Small intestine (tissue), 7 donors: ENCODE measurements around the gene SNX12. TPM values are rescaled to one million over a fixed set of nuclear protein-coding genes. Genes with fewer than 3 reads are reported as not detected.

Source experiments
- DNase-seq, 2 donors: peaks; one replicate each; pipeline versions ENCODE4 v3.0.0 to v3.0.0-alpha.2; 2013
- FAIRE-seq: peaks from 2 replicates; lab custom pipeline; 2012; peaks lifted over from hg19 to GRCh38; lab: Jason Lieb, UNC
- H3K27ac ChIP-seq, 3 donors: one replicate each; pipeline ENCODE4 v1.5.1; 2013; ENCODE audit warnings: low read length in 2 of 3, mild to moderate bottlenecking in 2 of 3, control low read depth in 1 of 3, inconsistent platforms in 1 of 3, low read depth in 1 of 3, moderate library complexity in 1 of 3
- H3K27me3 ChIP-seq, 3 donors: one replicate each; pipeline ENCODE4 v1.6.1; 2013; ENCODE audit warnings: low read length in 3 of 3, inconsistent platforms in 1 of 3; ENCODE audit not compliant: control insufficient read depth in 3 of 3, insufficient read depth in 3 of 3
- H3K36me3 ChIP-seq, 3 donors: one replicate each; pipeline ENCODE4 v1.6.1; 2013; ENCODE audit warnings: low read length in 3 of 3, inconsistent platforms in 1 of 3, low read depth in 1 of 3, mild to moderate bottlenecking in 1 of 3, moderate library complexity in 1 of 3; ENCODE audit not compliant: control insufficient read depth in 3 of 3, insufficient read depth in 2 of 3
- H3K4me1 ChIP-seq, 3 donors: one replicate each; pipeline ENCODE4 v1.6.1; 2013; ENCODE audit warnings: low read length in 2 of 3, inconsistent platforms in 1 of 3, low read depth in 1 of 3, mild to moderate bottlenecking in 1 of 3, moderate library complexity in 1 of 3; ENCODE audit not compliant: control insufficient read depth in 3 of 3, insufficient read depth in 2 of 3
- H3K4me3 ChIP-seq, 3 donors: one replicate each; pipeline ENCODE4 v1.5.1; 2013; ENCODE audit warnings: low read length in 3 of 3, control low read depth in 1 of 3, inconsistent platforms in 1 of 3, low read depth in 1 of 3, mild to moderate bottlenecking in 1 of 3, moderate library complexity in 1 of 3
- H3K9me3 ChIP-seq, 2 donors: one replicate each; pipeline ENCODE4 v1.6.1; 2013; ENCODE audit warnings: low read depth in 1 of 2, low read length in 1 of 2; ENCODE audit not compliant: control insufficient read depth in 2 of 2, insufficient read depth in 1 of 2
- WGBS, 3 donors: extraction: QIAGEN DNeasy Blood & Tissue Kit; methylation state at CpG; one replicate each; pipeline ENCODE4 v1.1.7; 2013; 5-methylcytosine and 5-hydroxymethylcytosine counted together
- polyA plus RNA-seq, 4 donors: library from polyadenylated mRNA; stranded (reverse) in 3 of 4; unstranded in 1 of 4; fragments of 200-250 nt in 3 of 4; fragments of 120-200 nt in 1 of 4; gene quantifications; one replicate each; pipeline versions ENCODE4 v1.2.1 to v1.2.3, GENCODE V29; 2013
- donor health status: healthy with polysubstance abuse.
- donor health status: control.
- donor health status: control.
- donor health status: Bipolar disorder and iron deficiency.
- donor health status: healthy.

The SNX12 gene
- polyA plus RNA-seq, 4 donors: 40.9 to 64.8 (median 55.5) TPM

DNA sequence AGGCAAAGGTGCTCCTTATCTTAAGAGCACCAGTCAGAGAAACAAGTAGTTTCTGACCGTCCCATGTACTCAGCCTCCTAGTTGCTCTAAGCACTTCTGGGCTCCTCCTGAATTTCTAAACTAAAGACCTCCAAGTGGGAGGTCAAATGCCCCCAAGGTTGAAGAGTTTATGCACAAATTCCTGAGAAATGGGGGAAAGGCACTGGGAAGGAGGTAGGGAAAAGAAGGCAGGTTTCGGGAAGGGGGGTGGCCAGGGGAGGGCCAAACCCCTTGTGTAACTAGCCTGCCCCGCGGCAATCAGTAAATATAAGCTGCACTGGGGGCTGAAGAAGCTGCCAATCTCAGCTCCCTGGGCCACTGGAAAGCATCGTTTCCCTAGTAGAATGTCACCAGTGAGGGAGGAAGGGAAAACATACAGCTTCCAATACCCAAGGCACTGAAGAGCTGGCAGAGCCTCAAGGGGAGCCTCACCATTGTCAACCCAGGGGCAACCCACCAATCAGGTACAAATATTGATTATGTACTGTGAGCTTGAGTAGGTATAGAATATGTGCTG is 30.9 kb upstream of the SNX12 start:
- H3K9me3 ChIP-seq: no peaks in the 10 kb centered on the region
- DNase-seq: no peak

DNA sequence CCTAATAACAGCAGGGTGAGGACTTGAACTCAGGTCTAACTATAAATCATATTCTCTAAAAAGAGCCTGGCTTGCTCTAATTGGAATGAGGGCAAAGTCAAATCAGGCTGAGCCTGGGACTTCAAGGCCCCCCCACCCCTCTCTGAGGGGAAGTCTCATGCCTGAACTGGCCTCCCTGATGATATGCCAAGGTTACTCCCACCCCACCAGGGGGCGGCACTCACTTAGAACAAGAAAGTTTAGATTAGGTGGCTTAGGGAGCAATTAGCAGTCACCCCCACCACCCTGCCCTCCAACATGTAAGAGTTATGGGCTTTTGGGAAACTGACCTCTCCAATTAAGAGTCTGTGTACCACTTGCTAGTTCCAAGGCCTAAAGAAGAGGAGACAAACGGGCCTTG is 30.2 kb upstream of the SNX12 start:
- H3K27me3 ChIP-seq: no peaks in the 10 kb centered on the region
- no peak overlapping the region for H3K27ac ChIP-seq
- no peak overlapping the region for H3K4me3 ChIP-seq
- peaks cover 0 to 36% (median 4%) of the 10 kb centered on the region in 3 donors for H3K4me1 ChIP-seq
- no peaks in the 10 kb centered on the region for H3K9me3 ChIP-seq
- peaks cover 0 to 10% (median 0%) of the 10 kb centered on the region in 3 donors for H3K36me3 ChIP-seq
- WGBS, 3 donors: 0 to 21% (median 12%) methylated on average over 2 of the region's 2 CpGs
- DNase-seq: peak; percentile 55 to 66
- no peak for FAIRE-seq

More for the DNA sequence above, 30.9 kb upstream of the SNX12 start:
- FAIRE-seq: no peak
- 69 to 80% (median 71%) methylated on average over 5 of the region's 5 CpGs for WGBS, 3 donors
- Histone ChIP-seq H3K27ac (no peak overlapping the region), H3K27me3 (no peaks in the 10 kb centered on the region), H3K4me1 (peaks cover 0 to 43% (median 7%) of the 10 kb centered on the region in 3 donors), H3K36me3 (peaks cover 0 to 10% (median 0%) of the 10 kb centered on the region in 3 donors), H3K4me3 (no peak overlapping the region)

DNA sequence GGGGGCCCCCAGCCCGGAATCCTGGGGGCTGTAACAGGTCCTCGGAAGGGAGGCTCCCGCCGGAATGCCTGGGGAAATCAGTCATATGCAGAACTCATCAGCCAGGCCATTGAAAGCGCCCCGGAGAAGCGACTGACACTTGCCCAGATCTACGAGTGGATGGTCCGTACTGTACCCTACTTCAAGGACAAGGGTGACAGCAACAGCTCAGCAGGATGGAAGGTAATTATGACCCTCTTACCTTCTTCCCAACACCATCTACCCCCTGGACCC is 28.6 kb upstream of the SNX12 start:
- H3K27me3 ChIP-seq: no peaks in the 10 kb centered on the region
- 4 to 31% (median 5%) methylated on average over 4 to 9 of the region's 9 CpGs for WGBS, 3 donors
- H3K27ac ChIP-seq: peak overlapping the region in 2 of 3 donors; percentile 20 to 83
- no peak for DNase-seq
- H3K9me3 ChIP-seq: no peaks in the 10 kb centered on the region
- FAIRE-seq: no peak
- H3K4me3 ChIP-seq: peak overlapping the region; percentile 49 to 78 (median 62)
- H3K36me3 ChIP-seq: peaks cover 0 to 7% (median 0%) of the 10 kb centered on the region in 3 donors
- H3K4me1 ChIP-seq: peaks cover 0 to 20% (median 0%) of the 10 kb centered on the region in 3 donors

DNA sequence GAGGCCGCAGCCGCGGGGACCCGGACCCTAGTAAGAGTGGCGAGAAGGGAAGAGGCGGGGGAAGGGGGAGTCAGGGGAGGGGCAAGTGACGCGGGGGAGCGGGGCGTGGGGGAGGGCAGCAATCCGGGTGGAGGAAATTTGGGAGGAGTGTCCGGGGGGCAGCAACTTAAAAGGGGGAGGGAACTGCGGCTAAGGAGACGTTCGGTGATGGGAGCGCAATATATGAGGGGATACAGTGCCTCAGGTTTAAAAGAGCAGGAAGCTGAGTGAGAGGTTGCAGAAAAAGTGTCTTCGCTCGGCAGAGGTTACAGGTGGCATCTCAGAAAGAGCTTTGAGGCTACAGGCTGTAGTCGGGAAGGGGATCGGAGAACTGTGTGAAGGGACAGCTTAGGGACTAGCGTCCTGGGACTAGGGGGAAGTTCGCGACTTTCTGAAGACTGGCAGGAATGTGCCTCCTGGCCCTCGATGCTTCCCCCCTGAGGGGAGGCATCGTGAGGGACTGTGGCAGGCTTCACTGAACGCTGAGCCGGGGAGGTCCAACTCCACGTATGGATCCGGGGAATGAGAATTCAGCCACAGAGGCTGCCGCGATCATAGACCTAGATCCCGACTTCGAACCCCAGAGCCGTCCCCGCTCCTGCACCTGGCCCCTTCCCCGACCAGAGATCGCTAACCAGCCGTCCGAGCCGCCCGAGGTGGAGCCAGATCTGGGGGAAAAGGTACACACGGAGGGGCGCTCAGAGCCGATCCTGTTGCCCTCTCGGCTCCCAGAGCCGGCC is 28.0 kb upstream of the SNX12 start:
- peak overlapping the region in 2 of 3 donors; percentile 47 to 83 for H3K27ac ChIP-seq
- DNase-seq (peak; percentile 20 to 61), FAIRE-seq (no peak)
- peak overlapping the region; percentile 49 to 78 (median 62) for H3K4me3 ChIP-seq
- peaks cover 0 to 19% (median 0%) of the 10 kb centered on the region in 3 donors for H3K4me1 ChIP-seq
- WGBS, 3 donors: 1 to 21% (median 5%) methylated on average over 26 to 46 of the region's 46 CpGs
- no peaks in the 10 kb centered on the region for H3K9me3 ChIP-seq
- no peaks in the 10 kb centered on the region for H3K27me3 ChIP-seq
- H3K36me3 ChIP-seq: peaks cover 0 to 5% (median 0%) of the 10 kb centered on the region in 3 donors

DNA sequence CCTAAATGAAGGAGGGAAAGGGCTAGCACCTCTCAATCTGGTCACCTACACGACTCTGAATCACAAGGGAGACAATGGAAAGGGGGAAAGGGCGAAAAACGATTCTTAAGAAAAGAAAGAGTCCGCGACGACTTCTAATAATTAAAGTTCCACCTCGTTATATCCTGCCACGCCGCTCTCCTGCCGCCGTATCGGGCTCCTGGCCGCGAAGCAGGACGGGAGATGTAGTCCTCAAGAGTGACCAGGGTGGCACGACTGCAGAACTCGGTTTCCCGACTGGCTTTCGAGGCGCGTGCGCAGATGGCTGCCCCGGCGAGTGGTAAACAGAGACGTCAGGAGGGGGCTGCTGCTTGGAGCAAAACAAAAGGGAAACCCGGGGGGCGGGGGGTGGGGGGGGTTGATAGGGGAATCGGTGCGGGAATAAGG is 27.4 kb upstream of the SNX12 start, which contains the start of gene FOXO4:
TSS of gene FOXO4 (plus strand) at position 297 of the 426 bp plus-strand sequence. CDS start 678 bp downstream, outside the sequence.
- 1 to 21% (median 2%) methylated on average over 21 to 29 of the region's 29 CpGs for WGBS, 3 donors
- peak within 1 kb of the TSS; percentile 49 to 78 (median 62) for H3K4me3 ChIP-seq
- no peak for FAIRE-seq

DNA sequence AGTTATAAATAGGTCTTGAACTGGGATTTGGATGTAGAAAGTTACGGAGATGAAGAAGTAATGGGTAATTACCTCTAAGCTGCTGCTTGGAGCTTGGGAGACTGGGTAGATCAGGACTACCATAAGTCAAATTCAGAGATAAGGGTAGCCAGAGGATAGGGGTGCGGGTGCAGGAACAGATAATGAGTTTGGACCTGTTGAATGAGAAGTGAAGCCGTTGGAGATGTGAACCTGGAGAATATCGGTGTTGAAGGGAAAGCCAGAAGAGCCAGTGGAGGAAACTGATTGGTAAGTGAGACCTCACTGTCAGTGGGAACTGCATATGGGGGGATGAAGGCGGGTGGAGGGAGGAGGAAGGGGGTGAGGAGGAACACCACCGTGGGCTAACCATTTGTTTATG is 26.9 kb upstream of the SNX12 start:
- H3K9me3 ChIP-seq: no peaks in the 10 kb centered on the region
- peak overlapping the region; percentile 30 to 78 (median 62) for H3K4me3 ChIP-seq
- H3K4me1 ChIP-seq: peaks cover 0 to 16% (median 0%) of the 10 kb centered on the region in 3 donors
- no peak overlapping the region for H3K27ac ChIP-seq
- FAIRE-seq: no peak
- no peaks in the 10 kb centered on the region for H3K27me3 ChIP-seq
- H3K36me3 ChIP-seq: no peaks in the 10 kb centered on the region
- no peak for DNase-seq
- WGBS, 3 donors: 24 to 48% (median 47%) methylated on average over 5 to 6 of the region's 6 CpGs

More for the DNA sequence above, 27.4 kb upstream of the SNX12 start, which contains the start of gene FOXO4:
- Histone ChIP-seq H3K36me3 (no peaks in the 10 kb centered on the region), H3K9me3 (no peaks in the 10 kb centered on the region), H3K27me3 (no peaks in the 10 kb centered on the region), H3K4me1 (peaks cover 0 to 16% (median 0%) of the 10 kb centered on the region in 3 donors), H3K27ac (peak within 1 kb of the TSS in 2 of 3 donors; percentile 49 to 83)
- peak; percentile 86 to 90 for DNase-seq

DNA sequence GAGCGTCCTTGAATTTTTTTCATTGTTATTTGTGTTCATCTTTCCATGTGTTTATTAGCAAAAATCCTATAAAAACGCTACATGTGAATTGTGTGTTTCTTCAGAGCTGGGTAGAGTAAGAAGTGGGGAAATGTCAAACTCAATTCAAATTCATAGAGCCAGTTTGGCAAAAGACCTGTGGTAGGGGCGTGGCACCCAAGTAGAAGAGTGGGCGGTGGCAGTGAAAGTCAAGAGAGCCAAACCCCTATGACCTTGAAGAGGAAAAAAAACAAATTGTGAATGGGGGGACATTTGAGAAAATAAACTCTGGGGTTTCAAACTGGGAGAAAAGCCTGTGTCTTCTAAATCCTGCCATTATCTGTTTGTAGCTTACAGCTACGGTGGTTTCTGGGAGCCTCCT is 23.1 kb upstream of the SNX12 start:
- Histone ChIP-seq H3K36me3 (no peaks in the 10 kb centered on the region), H3K27me3 (no peaks in the 10 kb centered on the region), H3K9me3 (no peaks in the 10 kb centered on the region), H3K27ac (no peak overlapping the region), H3K4me3 (no peak overlapping the region), H3K4me1 (peaks cover 0 to 4% (median 0%) of the 10 kb centered on the region in 3 donors)
- no peak for DNase-seq
- FAIRE-seq: no peak
- 73 to 86% (median 83%) methylated on average over 5 of the region's 5 CpGs for WGBS, 3 donors

DNA sequence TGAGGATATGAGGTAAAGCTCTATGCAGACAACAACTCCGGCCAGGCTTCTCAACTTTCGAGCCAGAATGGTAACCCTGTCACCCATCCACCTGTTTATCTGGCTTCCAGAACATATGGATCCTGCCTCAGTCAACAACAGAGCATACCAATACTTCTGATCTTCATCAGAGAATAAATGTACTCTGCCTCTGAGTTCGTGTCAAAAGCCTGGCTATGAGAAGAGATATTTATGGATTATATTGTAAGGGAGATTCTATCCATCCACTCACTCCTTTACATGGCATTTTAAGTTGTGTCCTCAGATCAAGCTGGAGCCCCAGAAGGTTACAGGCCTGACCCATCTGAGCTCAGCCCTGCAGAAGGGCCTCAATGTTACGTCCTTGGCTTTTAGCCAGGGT is 17.8 kb upstream of the SNX12 start:
- DNase-seq (no peak), FAIRE-seq (no peak)
- Histone ChIP-seq H3K36me3 (no peaks in the 10 kb centered on the region), H3K27me3 (no peaks in the 10 kb centered on the region), H3K27ac (no peak overlapping the region), H3K4me3 (no peak overlapping the region), H3K4me1 (peaks cover 0 to 3% (median 0%) of the 10 kb centered on the region in 3 donors), H3K9me3 (no peaks in the 10 kb centered on the region)
- 58 to 74% (median 72%) methylated on average over 4 of the region's 4 CpGs for WGBS, 3 donors
